Smooth muscle cell (in vitro differentiated cells): ENCODE measurements around the gene RPN1. TPM values are rescaled to one million over a fixed set of nuclear protein-coding genes. Genes with fewer than 3 reads are reported as not detected.

ENCODE experiments used
- DNase-seq: peaks from one replicate; lab custom pipeline; 2025; ENCODE audit not compliant: unreplicated experiment; lab: John Stamatoyannopoulos, UW
- H2AFZ ChIP-seq: fragments of 200-600 bp; sonication (generic); 2 replicates; pipeline ENCODE4 v1.6.0; 2016; ENCODE audit warnings: antibody characterized with exemption, low read depth, mild to moderate bottlenecking
- H3F3A ChIP-seq: fragments of 200-600 bp; sonication (generic); 2 replicates; pipeline ENCODE4 v1.6.0; 2017; ENCODE audit warnings: antibody characterized with exemption, low read depth
- H3K27ac ChIP-seq: fragments of 200-600 bp; sonication (generic); 2 replicates; pipeline ENCODE4 v1.5.1; 2016; ENCODE audit warnings: low read depth, mild to moderate bottlenecking
- H3K27me3 ChIP-seq: fragments of 200-600 bp; sonication (generic); 2 replicates; pipeline ENCODE4 v1.6.1; 2016; ENCODE audit warnings: low read depth, mild to moderate bottlenecking
- H3K36me3 ChIP-seq: fragments of 200-600 bp; sonication (generic); 2 replicates; pipeline ENCODE4 v1.5.1; 2016; ENCODE audit warnings: low read depth
- H3K4me1 ChIP-seq: fragments of 200-600 bp; sonication (generic); 2 replicates; pipeline ENCODE4 v1.5.1; 2016; ENCODE audit warnings: low read depth
- H3K4me2 ChIP-seq: fragments of 200-600 bp; sonication (generic); 2 replicates; pipeline ENCODE4 v1.6.0; 2016; ENCODE audit warnings: mild to moderate bottlenecking
- H3K4me3 ChIP-seq: fragments of 200-600 bp; sonication (generic); 2 replicates; pipeline ENCODE4 v1.5.1; 2016; ENCODE audit warnings: mild to moderate bottlenecking
- H3K79me2 ChIP-seq: fragments of 200-600 bp; sonication (generic); 2 replicates; pipeline ENCODE4 v1.6.0; 2016; ENCODE audit warnings: low read depth, mild to moderate bottlenecking
- H3K9ac ChIP-seq: fragments of 200-600 bp; sonication (generic); 2 replicates; pipeline ENCODE4 v1.6.0; 2016; ENCODE audit warnings: low read depth
- H3K9me3 ChIP-seq: fragments of 200-600 bp; sonication (generic); replicated peaks from 2 replicates; pipeline ENCODE4 v1.5.1; 2016; ENCODE audit warnings: low read depth
- H4K20me1 ChIP-seq: fragments of 200-600 bp; sonication (generic); 2 replicates; pipeline ENCODE4 v1.6.0; 2016; ENCODE audit warnings: low read depth
- CTCF ChIP-seq: fragments of 200-600 bp; sonication (generic); IDR thresholded peaks from 2 replicates; pipeline ENCODE4 v1.5.1; 2017; ENCODE audit warnings: borderline replicate concordance, mild to moderate bottlenecking, antibody characterized with exemption; ENCODE audit not compliant: insufficient read depth, poor library complexity, severe bottlenecking
- WGBS: methylation state at CpG from one replicate; pipeline ENCODE4 v1.1.7; 2016; ENCODE audit warnings: low lambda C conversion rate; 5-methylcytosine and 5-hydroxymethylcytosine counted together
- polyA plus RNA-seq: library from polyadenylated mRNA; unstranded; fragments of >200 nt; fragmentation: Nextera tagmentation; extraction: Ambion mirVana; gene quantifications from 2 replicates; pipeline ENCODE4 v1.2.1, GENCODE V29; 2016
- total RNA-seq: library from RNA; depleted of rRNA; stranded (reverse); fragments of >200 nt; gene quantifications from 2 replicates; pipeline ENCODE4 v1.2.3, GENCODE V29; 2014

RPN1 gene
- total and polyA plus RNA-seq, 2 experiments from 2014 or later: 420 to 520 TPM

GRCh38 chr3:128683957-128684356, 33.3 kb upstream of the RPN1 start:
- Histone ChIP-seq H3K9me3 (no peaks in the 10 kb centered on the region), H3K4me2 (no peak overlapping the region), H3K27me3 (no peaks in the 10 kb centered on the region), H2AFZ (no peak overlapping the region), H3K36me3 (no peaks in the 10 kb centered on the region), H3F3A (peaks cover 12% of the 10 kb centered on the region), H3K9ac (no peak overlapping the region), H3K79me2 (no peaks in the 10 kb centered on the region), H4K20me1 (no peaks in the 10 kb centered on the region), H3K4me3 (no peak overlapping the region), H3K4me1 (peaks cover 7% of the 10 kb centered on the region), H3K27ac (no peak overlapping the region)
- no peak for TF ChIP-seq CTCF
- WGBS: 82% methylated on average over 3 of the region's 3 CpGs
- DNase-seq: no peak

- H3K9me3 ChIP-seq: no peaks in the 10 kb centered on the region
- 47% methylated on average over 9 of the region's 9 CpGs for WGBS
Measured at GRCh38 chr3:128681369-128681829, 30.8 kb upstream of the RPN1 start.

GRCh38 chr3:128680603-128681368, 30.2 kb upstream of the RPN1 start:
- Histone ChIP-seq H3K27ac (peak overlapping the region; percentile 96), H3F3A (peaks cover 12% of the 10 kb centered on the region), H3K9me3 (no peaks in the 10 kb centered on the region), H3K4me1 (peaks cover 7% of the 10 kb centered on the region), H4K20me1 (no peaks in the 10 kb centered on the region), H3K4me2 (peak overlapping the region; percentile 93), H3K36me3 (no peaks in the 10 kb centered on the region), H3K9ac (peak overlapping the region; percentile 95), H2AFZ (peak overlapping the region; percentile 98), H3K79me2 (no peaks in the 10 kb centered on the region), H3K4me3 (peak overlapping the region; percentile 69), H3K27me3 (no peaks in the 10 kb centered on the region)
- peak; percentile 98 for TF ChIP-seq CTCF
- WGBS: 2% methylated on average over 53 of the region's 67 CpGs
- DNase-seq: peak; percentile 94

More at GRCh38 chr3:128681369-128681829, 30.8 kb upstream of the RPN1 start:
- peak overlapping the region; percentile 95 for H3K9ac ChIP-seq
- no peaks in the 10 kb centered on the region for H4K20me1 ChIP-seq
- no peak for DNase-seq
- peaks cover 12% of the 10 kb centered on the region for H3F3A ChIP-seq
- no peak for TF ChIP-seq CTCF
- H3K4me1 ChIP-seq: peaks cover 7% of the 10 kb centered on the region
- H3K4me2 ChIP-seq: peak overlapping the region; percentile 93
- peak overlapping the region; percentile 96 for H3K27ac ChIP-seq
- no peaks in the 10 kb centered on the region for H3K27me3 ChIP-seq
- H2AFZ ChIP-seq: peak overlapping the region; percentile 98
- H3K4me3 ChIP-seq: peak overlapping the region; percentile 69
- H3K36me3 ChIP-seq: no peaks in the 10 kb centered on the region
- no peaks in the 10 kb centered on the region for H3K79me2 ChIP-seq
